GM19099 (cell line): ENCODE measurements around the gene GPR179.

Source experiments
- POLR2A ChIP-seq: IDR thresholded peaks from 3 replicates; pipeline ENCODE4 v1.6.1; 2011; ENCODE audit warnings: low read depth; ENCODE audit not compliant: insufficient read length; ENCODE audit errors: extremely low read depth

Gene GPR179

GRCh38 chr17:38330941-38331411, 12.8 kb downstream of the GPR179 start:
- TF ChIP-seq POLR2A: no peak

GRCh38 chr17:38329808-38330730, 13.7 kb downstream of the GPR179 start:
- no peak for TF ChIP-seq POLR2A

GRCh38 chr17:38329284-38329683, 14.5 kb downstream of the GPR179 start:
- no peak for TF ChIP-seq POLR2A

- TF ChIP-seq POLR2A: no peak
Measured at GRCh38 chr17:38328620-38329019, 15.1 kb downstream of the GPR179 start.

GRCh38 chr17:38327936-38328335, 15.8 kb downstream of the GPR179 start:
- no peak for TF ChIP-seq POLR2A

GRCh38 chr17:38326996-38327792, 16.6 kb downstream of the GPR179 start:
- TF ChIP-seq POLR2A: no peak

GRCh38 chr17:38325221-38325851, 18.4 kb downstream of the GPR179 start:
- no peak for TF ChIP-seq POLR2A

- TF ChIP-seq POLR2A: no peak
Measured at GRCh38 chr17:38324772-38325171, 19.0 kb downstream of the GPR179 start.

GRCh38 chr17:38324141-38324697, 19.5 kb downstream of the GPR179 start:
- TF ChIP-seq POLR2A: no peak

GRCh38 chr17:38322897-38323296, 20.9 kb downstream of the GPR179 start:
- no peak for TF ChIP-seq POLR2A

- no peak for TF ChIP-seq POLR2A
Measured at GRCh38 chr17:38322156-38322779, 21.5 kb downstream of the GPR179 start.

GRCh38 chr17:38320482-38320881, 23.3 kb downstream of the GPR179 start:
- TF ChIP-seq POLR2A: no peak

- no peak for TF ChIP-seq POLR2A
Measured at GRCh38 chr17:38317081-38317480, 26.7 kb downstream of the GPR179 start.

- TF ChIP-seq POLR2A: no peak
Measured at GRCh38 chr17:38315497-38315896, 28.3 kb downstream of the GPR179 start.
